ENCODE data around the gene KIF26A.

GRCh38 chr14:104206281-104206904 lies 68.0 kb downstream of the KIF26A start:
- TF ChIP-seq CTCF (IDR thresholded peaks at IDR 0.05; ENCODE audit: insufficient read depth, low read length, poor library complexity, severe bottlenecking), result no peak
- no peak for TF ChIP-seq EZH2phosphoT487 (conservative IDR thresholded peaks at IDR 0.05; ENCODE audit: low read length)
